ENCODE measurements around the gene DHDDS. TPM values are rescaled to one million over a fixed set of nuclear protein-coding genes. Genes with fewer than 3 reads are reported as not detected.

Gene DHDDS
- total RNA-seq, 2 donors from 2014 or later = 28.9 to 39.0 TPM

DNA sequence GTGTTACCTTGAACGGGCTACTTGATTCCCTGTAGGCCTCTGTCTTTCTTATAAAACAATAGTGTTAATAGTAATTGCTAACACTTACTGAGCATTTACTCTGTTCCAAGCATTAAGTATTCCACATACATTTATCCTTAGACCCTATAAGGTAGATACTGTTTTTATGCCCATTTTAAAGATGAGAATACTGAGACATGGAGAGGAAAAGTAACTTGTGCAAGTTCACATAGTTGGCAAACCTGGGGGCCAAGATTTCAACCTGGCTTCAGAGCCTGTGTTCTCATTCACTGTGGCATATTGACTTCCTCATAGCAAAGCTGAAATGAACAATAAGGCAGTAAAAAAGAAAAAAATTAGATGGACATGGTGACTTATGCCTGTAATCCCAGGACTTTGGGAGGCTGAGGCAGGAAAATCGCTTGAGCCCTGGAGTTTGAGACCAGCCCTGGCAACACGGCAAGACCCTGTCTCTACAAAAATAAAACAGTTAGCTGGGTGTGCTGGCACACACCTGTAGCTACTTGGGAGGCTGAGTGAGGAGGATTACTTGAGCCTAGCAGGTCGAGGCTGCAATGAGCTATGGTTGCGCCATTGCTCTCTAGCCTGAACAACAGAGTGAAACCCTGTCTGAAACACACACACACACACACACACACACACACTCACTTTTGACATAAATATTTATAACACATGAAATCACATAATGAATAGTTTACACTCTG lies 20.5 kb downstream of the DHDDS start:
- no peak for DNase-seq (ENCODE audit: low spot score)
- H3K4me1 ChIP-seq (replicated peaks) = no peaks in the 10 kb centered on the region
- H3K27ac ChIP-seq = no peak overlapping the region
- no peaks in the 10 kb centered on the region for H3K27me3 ChIP-seq (replicated peaks; ENCODE audit: insufficient read depth)
- TF ChIP-seq, protein P1, sequence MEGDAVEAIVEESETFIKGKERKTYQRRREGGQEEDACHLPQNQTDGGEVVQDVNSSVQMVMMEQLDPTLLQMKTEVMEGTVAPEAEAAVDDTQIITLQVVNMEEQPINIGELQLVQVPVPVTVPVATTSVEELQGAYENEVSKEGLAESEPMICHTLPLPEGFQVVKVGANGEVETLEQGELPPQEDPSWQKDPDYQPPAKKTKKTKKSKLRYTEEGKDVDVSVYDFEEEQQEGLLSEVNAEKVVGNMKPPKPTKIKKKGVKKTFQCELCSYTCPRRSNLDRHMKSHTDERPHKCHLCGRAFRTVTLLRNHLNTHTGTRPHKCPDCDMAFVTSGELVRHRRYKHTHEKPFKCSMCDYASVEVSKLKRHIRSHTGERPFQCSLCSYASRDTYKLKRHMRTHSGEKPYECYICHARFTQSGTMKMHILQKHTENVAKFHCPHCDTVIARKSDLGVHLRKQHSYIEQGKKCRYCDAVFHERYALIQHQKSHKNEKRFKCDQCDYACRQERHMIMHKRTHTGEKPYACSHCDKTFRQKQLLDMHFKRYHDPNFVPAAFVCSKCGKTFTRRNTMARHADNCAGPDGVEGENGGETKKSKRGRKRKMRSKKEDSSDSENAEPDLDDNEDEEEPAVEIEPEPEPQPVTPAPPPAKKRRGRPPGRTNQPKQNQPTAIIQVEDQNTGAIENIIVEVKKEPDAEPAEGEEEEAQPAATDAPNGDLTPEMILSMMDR (IDR thresholded peaks at IDR 0.05) = no peak
- TF ChIP-seq POLR2A (IDR thresholded peaks at IDR 0.05) = no peak
- no peak for TF ChIP-seq POLR2AphosphoS5 (IDR thresholded peaks at IDR 0.05)
- peaks cover 0 to under 1% of the 10 kb centered on the region in 2 donors for H3K36me3 ChIP-seq
- no peak overlapping the region for H3K4me3 ChIP-seq
- intact Hi-C loops (cut with DNase I) = no loop called here
- 92% methylated on average over 5 of the region's 5 CpGs for WGBS
- H3K9me3 ChIP-seq = no peaks in the 10 kb centered on the region

DNA sequence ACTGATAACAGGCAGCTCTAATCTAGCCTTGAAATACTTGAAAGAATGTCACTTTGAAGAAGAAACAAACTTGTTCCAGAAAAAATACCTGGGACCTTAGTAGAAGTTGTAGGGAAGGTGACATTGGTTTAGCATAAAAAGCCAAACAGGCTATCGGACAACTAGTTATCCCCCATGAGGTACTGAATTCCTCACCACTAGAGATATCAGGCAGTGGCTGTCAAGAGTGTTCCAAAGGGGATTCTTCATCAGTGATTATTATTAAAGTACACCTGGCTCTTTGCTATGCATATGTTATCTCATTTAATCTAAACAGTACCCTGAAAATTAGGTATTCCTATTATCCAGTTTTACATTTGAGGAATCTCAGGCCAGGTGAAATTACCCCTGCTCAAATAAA lies 27.0 kb downstream of the DHDDS start:
- intact Hi-C loops (cut with DNase I) = no loop called here
- 97% methylated on average over 1 of the region's 1 CpG for WGBS
- no peak overlapping the region for H3K27ac ChIP-seq

DNA sequence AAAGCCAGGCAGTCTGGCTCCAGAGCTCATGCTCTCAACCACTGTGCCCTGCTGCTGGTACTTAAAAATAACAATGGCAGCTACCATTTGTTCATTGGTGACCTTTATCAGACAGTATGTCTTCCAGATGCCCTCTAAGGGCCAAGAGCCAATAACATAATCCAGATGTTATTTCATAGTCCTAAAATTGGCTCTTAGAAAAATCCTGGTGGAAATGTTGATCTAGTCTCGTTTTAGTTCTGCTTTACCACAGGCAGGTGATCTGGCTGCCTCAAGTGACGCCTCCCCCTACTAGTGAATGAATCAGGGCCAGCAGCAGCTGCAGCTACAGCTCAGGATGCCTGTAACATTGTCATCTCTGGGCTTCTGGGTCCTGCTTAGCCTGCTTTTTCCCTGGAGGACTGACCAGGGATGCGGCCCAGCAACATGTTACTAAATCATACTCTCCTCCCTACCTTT lies 27.5 kb downstream of the DHDDS start:
- no peak for DNase-seq (ENCODE audit: low spot score)
- intact Hi-C loops (cut with DNase I) = no loop called here
- H3K4me3 ChIP-seq = no peak overlapping the region
- H3K9me3 ChIP-seq = no peaks in the 10 kb centered on the region
- no peaks in the 10 kb centered on the region for H3K27me3 ChIP-seq (replicated peaks; ENCODE audit: insufficient read depth)
- H3K27ac ChIP-seq = no peak overlapping the region
- H3K36me3 ChIP-seq = no peaks in the 10 kb centered on the region
- TF ChIP-seq, protein P1 (IDR thresholded peaks at IDR 0.05) = no peak
- TF ChIP-seq POLR2AphosphoS5 (IDR thresholded peaks at IDR 0.05) = no peak
- no peak for TF ChIP-seq POLR2A (IDR thresholded peaks at IDR 0.05)
- H3K4me1 ChIP-seq (replicated peaks) = no peaks in the 10 kb centered on the region
- 74% methylated on average over 3 of the region's 3 CpGs for WGBS

More for the DNA sequence above, 27.0 kb downstream of the DHDDS start:
- TF ChIP-seq, protein P1 (IDR thresholded peaks at IDR 0.05) = no peak
- TF ChIP-seq POLR2AphosphoS5 (IDR thresholded peaks at IDR 0.05) = no peak
- TF ChIP-seq POLR2A (IDR thresholded peaks at IDR 0.05) = no peak
- no peaks in the 10 kb centered on the region for H3K36me3 ChIP-seq
- DNase-seq (ENCODE audit: low spot score) = no peak
- H3K27me3 ChIP-seq (replicated peaks; ENCODE audit: insufficient read depth) = no peaks in the 10 kb centered on the region
- H3K4me3 ChIP-seq = no peak overlapping the region
- no peaks in the 10 kb centered on the region for H3K4me1 ChIP-seq (replicated peaks)
- H3K9me3 ChIP-seq = no peaks in the 10 kb centered on the region

DNA sequence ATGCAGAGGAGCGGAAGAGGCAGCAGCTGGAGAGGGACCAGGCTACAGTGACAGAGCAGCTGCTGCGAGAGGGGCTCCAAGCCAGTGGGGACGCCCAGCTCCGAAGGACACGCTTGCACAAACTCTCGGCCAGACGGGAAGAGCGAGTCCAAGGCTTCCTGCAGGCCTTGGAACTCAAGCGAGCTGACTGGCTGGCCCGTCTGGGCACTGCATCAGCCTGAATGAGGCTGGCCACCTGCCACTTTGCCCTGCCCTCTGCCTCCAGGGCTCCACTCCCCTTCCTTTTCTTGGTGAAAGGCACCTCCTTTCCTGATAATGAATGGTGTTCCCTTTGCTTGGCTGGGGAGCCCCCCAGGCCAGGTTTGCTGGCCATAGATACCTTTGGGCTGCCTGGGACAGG lies 36.8 kb downstream of the DHDDS start:
- H3K36me3 ChIP-seq = no peaks in the 10 kb centered on the region
- no peak overlapping the region for H3K27ac ChIP-seq
- no peaks in the 10 kb centered on the region for H3K9me3 ChIP-seq
- peak; percentile 16 for DNase-seq (ENCODE audit: low spot score)
- WGBS = 51% methylated on average over 10 of the region's 10 CpGs
- TF ChIP-seq POLR2A (IDR thresholded peaks at IDR 0.05) (no peak), POLR2AphosphoS5 (IDR thresholded peaks at IDR 0.05) (no peak)
- TF ChIP-seq, protein P1 (IDR thresholded peaks at IDR 0.05) = no peak
- H3K27me3 ChIP-seq (replicated peaks; ENCODE audit: insufficient read depth) = no peaks in the 10 kb centered on the region
- intact Hi-C loops (cut with DNase I) = no loop called here
- no peak overlapping the region for H3K4me3 ChIP-seq
- no peaks in the 10 kb centered on the region for H3K4me1 ChIP-seq (replicated peaks)

DNA sequence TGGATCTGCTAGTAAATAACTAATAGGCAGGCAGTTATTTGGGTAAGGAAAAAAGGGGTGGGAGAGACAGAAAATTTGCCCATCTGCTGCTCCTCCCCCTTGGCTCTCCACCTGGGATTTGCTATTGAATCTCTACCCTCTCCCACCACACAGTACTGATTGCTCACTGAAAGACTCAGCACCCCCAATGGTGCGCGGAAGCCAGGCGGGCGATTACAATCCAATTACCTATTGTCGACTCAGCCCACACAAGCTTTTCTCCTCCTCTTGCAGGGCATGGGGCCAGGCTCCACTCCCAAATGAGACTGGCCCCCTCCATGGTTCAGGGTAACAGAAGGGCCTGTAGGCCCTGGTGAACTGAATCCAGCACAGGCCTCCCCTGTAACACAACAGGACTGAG lies 37.4 kb downstream of the DHDDS start:
- H3K36me3 ChIP-seq = no peaks in the 10 kb centered on the region
- DNase-seq (ENCODE audit: low spot score) = no peak
- no peak overlapping the region for H3K4me3 ChIP-seq
- no peaks in the 10 kb centered on the region for H3K4me1 ChIP-seq (replicated peaks)
- 71% methylated on average over 5 of the region's 5 CpGs for WGBS
- H3K27ac ChIP-seq = no peak overlapping the region
- no peak for TF ChIP-seq POLR2AphosphoS5 (IDR thresholded peaks at IDR 0.05)
- no peak for TF ChIP-seq POLR2A (IDR thresholded peaks at IDR 0.05)
- TF ChIP-seq, protein P1 (IDR thresholded peaks at IDR 0.05) = no peak
- no peaks in the 10 kb centered on the region for H3K27me3 ChIP-seq (replicated peaks; ENCODE audit: insufficient read depth)
- intact Hi-C loops (cut with DNase I) = no loop called here
- H3K9me3 ChIP-seq = no peaks in the 10 kb centered on the region

All from prostate gland (tissue), 2 donors.